ENCODE data around the gene CROT.

CROT gene

DNA sequence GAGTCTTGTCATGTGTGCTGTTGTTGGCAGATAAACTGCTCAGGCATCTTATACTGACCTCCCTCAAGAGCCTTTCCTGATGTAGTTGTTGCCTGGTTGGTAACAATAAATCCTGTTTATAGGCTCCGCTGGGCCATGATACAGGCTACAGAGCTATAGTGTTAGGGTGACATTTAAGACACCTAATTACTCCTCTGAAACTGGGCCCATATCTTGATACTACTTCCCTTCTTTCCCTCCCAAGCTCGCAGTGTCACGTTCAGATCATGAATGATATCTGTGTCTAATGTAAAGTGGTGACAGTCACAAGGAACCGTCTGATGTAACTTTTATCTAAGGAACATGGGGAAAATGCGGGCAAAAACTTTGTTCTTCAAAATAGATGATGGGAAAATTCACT lies 35.4 kb downstream of the CROT start:
- no peak for DNase-seq (ENCODE audit: low read depth)
- no peak for TF ChIP-seq CTCF (conservative IDR thresholded peaks at IDR 0.05; ENCODE audit: low read depth, low read length)
- no peak overlapping the region for H3K4me3 ChIP-seq (ENCODE audit: low read depth, low read length)

DNA sequence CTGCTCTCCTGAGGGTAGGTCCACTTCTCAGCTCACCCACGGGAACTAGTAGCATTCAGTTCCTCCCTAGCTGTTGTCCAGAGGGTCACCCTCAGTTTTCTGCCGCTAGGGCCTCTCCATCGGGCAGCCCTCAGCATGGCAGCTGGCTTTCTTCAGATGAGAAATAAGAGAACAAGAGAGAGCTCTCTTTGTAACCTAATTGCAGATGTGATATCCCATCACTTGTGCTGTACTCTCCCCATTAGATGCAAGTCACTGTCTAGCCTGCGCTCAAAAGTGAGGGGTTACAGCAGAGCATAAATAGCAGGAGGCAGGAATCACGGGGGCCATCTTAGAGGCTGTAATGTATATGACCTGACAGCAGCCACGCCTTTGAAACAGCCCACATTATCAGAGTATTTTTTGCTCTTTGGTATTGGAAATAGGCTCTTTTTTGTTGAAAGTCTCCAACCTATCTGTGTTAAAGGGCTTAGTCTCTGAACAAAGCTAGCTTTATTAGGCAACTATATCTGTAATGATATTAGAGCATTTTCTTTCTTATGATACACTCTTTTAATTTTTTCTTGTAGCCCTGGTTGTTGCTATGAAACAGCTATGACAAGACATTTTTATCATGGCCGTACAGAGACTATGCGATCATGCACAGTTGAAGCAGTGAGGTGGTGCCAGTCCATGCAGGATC lies 45.7 kb downstream of the CROT start:
- TF ChIP-seq CTCF (conservative IDR thresholded peaks at IDR 0.05; ENCODE audit: low read depth, low read length) = no peak
- H3K4me3 ChIP-seq (ENCODE audit: low read depth, low read length) = no peak overlapping the region
- DNase-seq (ENCODE audit: low read depth) = no peak

DNA sequence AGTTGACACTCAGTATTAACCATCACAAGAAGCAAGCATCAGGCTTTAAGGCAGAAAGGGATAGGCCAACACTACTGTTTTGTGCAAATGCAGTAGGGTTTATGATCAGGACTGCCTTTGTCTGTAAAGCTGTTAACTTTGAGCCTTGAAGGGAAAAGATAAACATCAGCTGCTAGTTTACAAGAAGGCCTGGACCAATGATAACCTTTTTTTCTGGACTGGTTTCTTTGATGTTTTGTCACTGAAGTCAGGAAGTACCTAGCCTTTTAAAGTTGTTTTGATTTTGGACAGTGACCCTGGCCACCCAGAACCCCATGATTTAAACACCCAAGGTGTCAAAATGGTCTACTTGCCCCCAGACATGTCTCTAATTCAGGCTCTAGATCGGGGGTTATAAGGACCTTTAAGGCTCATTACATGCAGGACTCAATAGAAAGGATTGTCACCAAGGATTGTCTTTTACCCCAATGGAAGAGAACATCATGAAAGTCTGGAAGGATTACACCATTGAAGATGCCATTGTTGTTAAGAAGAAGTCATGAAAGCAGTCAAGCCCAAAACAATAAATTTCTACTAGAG lies 50.1 kb downstream of the CROT start:
- TF ChIP-seq CTCF (conservative IDR thresholded peaks at IDR 0.05; ENCODE audit: low read depth, low read length) = no peak
- no peak overlapping the region for H3K4me3 ChIP-seq (ENCODE audit: low read depth, low read length)
- no peak for DNase-seq (ENCODE audit: low read depth)

- TF ChIP-seq CTCF (conservative IDR thresholded peaks at IDR 0.05; ENCODE audit: low read depth, low read length) = no peak
- DNase-seq (ENCODE audit: low read depth) = peak; percentile 80
- no peak overlapping the region for H3K4me3 ChIP-seq (ENCODE audit: low read depth, low read length)
Observed at GRCh38 chr7:87398446-87398845, 53.0 kb downstream of the CROT start.

GRCh38 chr7:87404674-87405073 lies 59.2 kb downstream of the CROT start:
- no peak for TF ChIP-seq CTCF (conservative IDR thresholded peaks at IDR 0.05; ENCODE audit: low read depth, low read length)
- no peak overlapping the region for H3K4me3 ChIP-seq (ENCODE audit: low read depth, low read length)
- DNase-seq (ENCODE audit: low read depth) = peak; percentile 5

DNA sequence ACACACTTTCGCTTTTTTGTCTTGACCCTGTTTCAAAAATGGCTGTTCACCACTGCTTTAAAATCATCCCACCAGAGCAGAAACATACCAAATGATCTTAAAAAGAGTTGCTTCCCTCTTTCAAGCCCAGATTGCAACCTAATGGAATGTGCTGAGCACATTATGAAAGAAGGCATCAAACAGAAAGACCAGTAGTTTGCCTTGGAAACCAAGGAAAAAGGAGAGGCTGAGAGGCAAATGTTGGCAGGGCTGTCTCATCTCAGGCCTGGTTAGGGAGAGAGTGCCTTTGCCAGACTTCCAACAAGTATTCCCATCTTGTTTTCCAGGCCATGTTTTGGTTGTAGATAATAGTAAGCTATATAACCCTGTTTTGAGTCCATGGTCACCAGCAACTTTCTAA lies 65.7 kb downstream of the CROT start:
- no peak for TF ChIP-seq CTCF (conservative IDR thresholded peaks at IDR 0.05; ENCODE audit: low read depth, low read length)
- H3K4me3 ChIP-seq (ENCODE audit: low read depth, low read length) = no peak overlapping the region
- peak; percentile 4 for DNase-seq (ENCODE audit: low read depth)

GRCh38 chr7:87413029-87413428 lies 67.6 kb downstream of the CROT start:
- no peak for TF ChIP-seq CTCF (conservative IDR thresholded peaks at IDR 0.05; ENCODE audit: low read depth, low read length)
- peak; percentile 71 for DNase-seq (ENCODE audit: low read depth)

More at GRCh38 chr7:87413029-87413428, 67.6 kb downstream of the CROT start:
- no peak overlapping the region for H3K4me3 ChIP-seq (ENCODE audit: low read depth, low read length)
